ENCODE data around the gene KLF3. TPM values are rescaled to one million over a fixed set of nuclear protein-coding genes. Genes with fewer than 3 reads are reported as not detected.

KLF3 gene
- total and polyA plus RNA-seq, 4 donors = 29.3 to 39.8 (median 29.9) TPM

DNA sequence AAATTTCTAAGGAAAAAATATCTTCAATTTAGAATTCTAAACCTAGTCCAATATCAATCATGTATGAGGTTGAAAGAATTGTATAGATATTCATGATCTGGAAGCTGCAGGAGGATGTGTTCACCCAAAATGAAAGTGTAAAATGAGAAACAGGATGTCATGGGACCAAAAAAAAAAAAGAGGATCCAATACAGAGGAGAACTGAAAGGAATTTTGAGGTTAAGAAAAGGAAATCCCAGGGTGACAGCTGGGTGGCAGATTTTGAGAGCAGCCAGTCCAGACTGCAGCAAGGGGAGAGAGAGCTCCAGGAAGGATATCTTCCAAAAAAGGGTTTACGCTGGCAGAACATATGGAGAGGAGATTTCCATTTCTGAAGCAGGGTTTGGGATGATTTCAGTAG, 79.9 kb downstream of the KLF3 start:
- WGBS (ENCODE audit: insufficient coverage) = 67% methylated on average over 1 of the region's 1 CpG
- no peaks in the 10 kb centered on the region for H3K27me3 ChIP-seq (ENCODE audit: control insufficient read depth, insufficient read depth, low read length)
- DNase-seq (ENCODE audit: low read depth in 4 of 6, low spot score in 6 of 6) = peak in 1 of 6 donors; percentile 80
- no peak overlapping the region for H3K4me3 ChIP-seq (ENCODE audit: low read depth, low read length)
- H3K36me3 ChIP-seq (ENCODE audit: control insufficient read depth, insufficient read depth, low read length) = no peaks in the 10 kb centered on the region
- no peak overlapping the region for H3K27ac ChIP-seq (ENCODE audit: low read depth, low read length)
- peaks cover 2% of the 10 kb centered on the region for H3K9me3 ChIP-seq (ENCODE audit: control insufficient read depth, insufficient read depth, low read length)
- H3K4me1 ChIP-seq (ENCODE audit: control insufficient read depth, insufficient read depth, low read length) = no peaks in the 10 kb centered on the region

DNA sequence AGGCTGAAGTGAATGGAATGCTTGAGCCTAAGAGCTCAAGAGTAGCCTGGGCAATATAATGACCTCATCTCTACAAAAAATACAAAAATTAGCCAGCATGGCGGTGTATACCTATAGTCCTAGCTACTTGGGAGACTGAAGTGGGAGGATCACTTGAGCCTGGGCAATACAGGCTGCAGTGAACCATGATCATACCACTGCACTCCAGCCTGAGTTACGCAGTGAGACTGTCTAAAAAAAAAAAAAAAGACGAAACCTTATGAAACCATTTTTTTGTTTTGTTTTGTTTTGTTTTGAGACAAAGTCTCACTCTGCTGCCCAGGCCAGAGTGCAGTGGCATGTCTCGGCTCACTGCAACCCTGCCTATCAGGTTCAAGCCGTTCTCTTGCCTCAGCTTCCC, 81.9 kb downstream of the KLF3 start:
- H3K27ac ChIP-seq (ENCODE audit: low read depth, low read length) = no peak overlapping the region
- 100% methylated on average over 4 of the region's 5 CpGs for WGBS (ENCODE audit: insufficient coverage)
- no peak for DNase-seq (ENCODE audit: low read depth in 4 of 6, low spot score in 6 of 6)
- no peaks in the 10 kb centered on the region for H3K27me3 ChIP-seq (ENCODE audit: control insufficient read depth, insufficient read depth, low read length)
- H3K4me3 ChIP-seq (ENCODE audit: low read depth, low read length) = no peak overlapping the region
- H3K9me3 ChIP-seq (ENCODE audit: control insufficient read depth, insufficient read depth, low read length) = peaks cover 2% of the 10 kb centered on the region
- no peaks in the 10 kb centered on the region for H3K36me3 ChIP-seq (ENCODE audit: control insufficient read depth, insufficient read depth, low read length)
- H3K4me1 ChIP-seq (ENCODE audit: control insufficient read depth, insufficient read depth, low read length) = no peaks in the 10 kb centered on the region

DNA sequence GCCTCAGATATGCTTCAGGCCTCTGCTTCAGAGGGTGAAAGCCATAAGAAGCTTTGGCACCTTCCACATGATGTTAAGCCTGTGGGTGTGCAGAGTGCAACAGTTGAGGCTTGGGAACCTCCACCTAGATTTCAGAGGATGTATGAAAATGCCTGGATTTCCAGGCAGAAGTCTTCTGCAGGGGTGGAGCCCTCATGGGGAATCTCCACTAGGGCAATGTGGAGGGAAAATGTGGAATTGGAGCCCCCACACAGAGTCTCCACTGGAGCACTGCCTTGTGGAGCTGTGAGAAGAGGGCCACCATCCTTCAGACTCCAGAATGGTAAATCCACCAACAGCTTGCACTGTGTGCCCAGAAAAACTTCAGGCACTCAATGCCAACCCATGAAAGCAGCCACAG, 83.6 kb downstream of the KLF3 start:
- Histone ChIP-seq H3K36me3 (ENCODE audit: control insufficient read depth, insufficient read depth, low read length) (no peaks in the 10 kb centered on the region), H3K27me3 (ENCODE audit: control insufficient read depth, insufficient read depth, low read length) (no peaks in the 10 kb centered on the region), H3K4me1 (ENCODE audit: control insufficient read depth, insufficient read depth, low read length) (peaks cover 8% of the 10 kb centered on the region), H3K27ac (ENCODE audit: low read depth, low read length) (no peak overlapping the region), H3K9me3 (ENCODE audit: control insufficient read depth, insufficient read depth, low read length) (peaks cover 2% of the 10 kb centered on the region), H3K4me3 (ENCODE audit: low read depth, low read length) (no peak overlapping the region)
- DNase-seq (ENCODE audit: low read depth in 4 of 6, low spot score in 6 of 6) = no peak

DNA sequence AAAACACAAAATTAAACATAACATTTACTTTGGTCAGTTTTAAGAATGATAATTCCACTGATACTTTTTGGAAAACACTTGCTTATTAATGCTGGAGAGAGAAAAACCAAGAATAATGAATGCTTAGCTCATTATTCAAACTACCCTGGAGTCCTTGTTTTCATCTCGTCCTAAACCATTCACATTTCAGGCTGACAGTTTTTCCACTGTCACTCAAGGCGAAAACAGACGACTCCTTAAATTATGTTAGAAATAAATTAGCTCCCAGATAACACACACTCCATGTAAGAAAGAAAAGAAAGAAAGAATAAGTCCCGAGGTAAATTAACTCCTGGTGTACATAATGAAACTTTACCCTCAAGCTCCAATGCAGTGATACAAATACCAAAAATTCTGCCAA, 85.3 kb downstream of the KLF3 start:
- no peak overlapping the region for H3K27ac ChIP-seq (ENCODE audit: low read depth, low read length)
- WGBS (ENCODE audit: insufficient coverage) = no CpG with 5 or more reads among the region's 4 CpGs
- H3K27me3 ChIP-seq (ENCODE audit: control insufficient read depth, insufficient read depth, low read length) = no peaks in the 10 kb centered on the region
- peak in 1 of 6 donors; percentile 35 for DNase-seq (ENCODE audit: low read depth in 4 of 6, low spot score in 6 of 6)
- peaks cover 18% of the 10 kb centered on the region for H3K4me1 ChIP-seq (ENCODE audit: control insufficient read depth, insufficient read depth, low read length)
- peaks cover 2% of the 10 kb centered on the region for H3K9me3 ChIP-seq (ENCODE audit: control insufficient read depth, insufficient read depth, low read length)
- H3K36me3 ChIP-seq (ENCODE audit: control insufficient read depth, insufficient read depth, low read length) = no peaks in the 10 kb centered on the region
- H3K4me3 ChIP-seq (ENCODE audit: low read depth, low read length) = no peak overlapping the region

Other genes with a start within 250 kb of the KLF3 start
- 1 to 10 TPM; 1.9 to 5.4 TPM for gene TLR10, start 118.8 kb downstream of the KLF3 start, total RNA-seq
- gene TLR10, start 118.8 kb downstream of the KLF3 start, polyA plus RNA-seq (ENCODE audit: insufficient read length in 2 of 2) = 1 to 10 TPM; 2.7 to 4.7 TPM
- gene TLR1, start 140.6 kb downstream of the KLF3 start, total RNA-seq = 10 to 100 TPM; 11.0 to 32.2 TPM
- 1 to 10 TPM; 3.7 to 5.7 TPM for gene TLR1, start 140.6 kb downstream of the KLF3 start, polyA plus RNA-seq (ENCODE audit: insufficient read length in 2 of 2)
- 1 to 10 TPM; 2.9 to 6.1 TPM for gene TLR6, start 192.6 kb downstream of the KLF3 start, total RNA-seq
- 1 to 10 TPM; 1.4 to 1.6 TPM for gene TLR6, start 192.6 kb downstream of the KLF3 start, polyA plus RNA-seq (ENCODE audit: insufficient read length in 2 of 2)
- 10 to 100 TPM; 49.2 to 71.8 TPM for gene FAM114A1, start 203.6 kb downstream of the KLF3 start, total RNA-seq
- 10 to 100 TPM; 16.2 to 24.6 TPM for gene FAM114A1, start 203.6 kb downstream of the KLF3 start, polyA plus RNA-seq (ENCODE audit: insufficient read length in 2 of 2)

All from spinal cord (tissue), 10 donors.